ENCODE measurements around the gene RNF213. TPM values are rescaled to one million over a fixed set of nuclear protein-coding genes. Genes with fewer than 3 reads are reported as not detected.

RNF213 gene
- total RNA-seq, 1 experiment from 2014 or later: 70.5 TPM

- TF ChIP-seq FOXJ3 (CRISPR knock-in tag; IDR thresholded peaks at IDR 0.05; ENCODE audit: borderline replicate concordance): no peak
- TF ChIP-seq RORB (CRISPR knock-in tag; IDR thresholded peaks at IDR 0.05): no peak
- TF ChIP-seq NR2C2 (CRISPR knock-in tag; IDR thresholded peaks at IDR 0.05): no peak
- TF ChIP-seq MYBL2 (CRISPR knock-in tag; IDR thresholded peaks at IDR 0.05): no peak
- no peak for TF ChIP-seq IRF2 (CRISPR knock-in tag; IDR thresholded peaks at IDR 0.05; ENCODE audit: borderline replicate concordance, low read depth)
These were observed 187.1 kb downstream of the RNF213 start (continued) for GRCh38 chr17:80447790-80448189.

Small RNA genes lying within 50 kb of the gene (microRNA-seq; reads per million reads assigned to microRNA genes)
- not detected for gene MIR4730 (ENCODE audit: borderline number of aligned reads)

Other genes starting within 250 kb of the RNF213 start
- 89.8 to 96.1 TPM (median 90.4 TPM) in 3 replicates for gene TBC1D16, start 225.0 kb upstream of the RNF213 start, total RNA-seq (2021)
- gene CCDC40, start 224.2 kb upstream of the RNF213 start, total RNA-seq (2021): 15.1 to 16.3 TPM (median 15.2 TPM) in 3 replicates
- 91.6 to 97.7 TPM (median 93.9 TPM) in 3 replicates for gene GAA, start 159.3 kb upstream of the RNF213 start, total RNA-seq (2021)
- gene EIF4A3, start 113.7 kb upstream of the RNF213 start, total RNA-seq (2021): 142 to 160 TPM (median 142 TPM) in 3 replicates
- 0.18 to 0.83 TPM (median 0.25 TPM) in 3 replicates for gene CARD14, start 90.8 kb upstream of the RNF213 start, total RNA-seq (2021)
- 22.0 to 27.7 TPM (median 22.0 TPM) in 3 replicates for gene SGSH, start 40.5 kb upstream of the RNF213 start, total RNA-seq (2021)
- 19.1 to 26.4 TPM (median 23.5 TPM) in 3 replicates for gene SLC26A11, start 40.4 kb upstream of the RNF213 start, total RNA-seq (2021)
- gene ENDOV, start 154.3 kb downstream of the RNF213 start, total RNA-seq (2021): 18.1 to 25.2 TPM (median 20.6 TPM) in 3 replicates
- 9.7 to 15.1 TPM (median 10.8 TPM) in 3 replicates for gene NPTX1, start 215.8 kb downstream of the RNF213 start, total RNA-seq (2021)

Measured in WTC11 (cell line).